ENCODE data around the gene HCN3.
"Not testable (repeated sequence)": the region's sequence is repeated elsewhere in the genome, so short reads cannot be mapped to it uniquely, and the experiment has no call there.

Gene HCN3

GRCh38 chr1:155326020-155326526 is 48.8 kb downstream of the HCN3 start:
- no peak for TF ChIP-seq CTCF (IDR thresholded peaks at IDR 0.05; ENCODE audit: low read depth, low read length, missing control alignments)
- H3K4me3 ChIP-seq (replicated peaks; ENCODE audit: low read depth, low read length), result peak overlapping the region; percentile 86
- no peak for DNase-seq (ENCODE audit: extremely low read depth, low read depth)

- no peak overlapping the region for H3K4me3 ChIP-seq (replicated peaks; ENCODE audit: low read depth, low read length)
- DNase-seq (ENCODE audit: extremely low read depth, low read depth), result no peak
- no peak for TF ChIP-seq CTCF (IDR thresholded peaks at IDR 0.05; ENCODE audit: low read depth, low read length, missing control alignments)
These were observed 49.4 kb downstream of the HCN3 start for GRCh38 chr1:155326631-155327037.

GRCh38 chr1:155327981-155328380 is 50.7 kb downstream of the HCN3 start:
- no peak for DNase-seq (ENCODE audit: extremely low read depth, low read depth)
- TF ChIP-seq CTCF (IDR thresholded peaks at IDR 0.05; ENCODE audit: low read depth, low read length, missing control alignments), result no peak
- no peak overlapping the region for H3K4me3 ChIP-seq (replicated peaks; ENCODE audit: low read depth, low read length)

GRCh38 chr1:155328856-155329255 is 51.6 kb downstream of the HCN3 start:
- not testable (repeated sequence) for DNase-seq (ENCODE audit: extremely low read depth, low read depth)

GRCh38 chr1:155329980-155330598 is 52.8 kb downstream of the HCN3 start:
- no peak for TF ChIP-seq CTCF (IDR thresholded peaks at IDR 0.05; ENCODE audit: low read depth, low read length, missing control alignments)
- H3K4me3 ChIP-seq (replicated peaks; ENCODE audit: low read depth, low read length), result no peak overlapping the region
- DNase-seq (ENCODE audit: extremely low read depth, low read depth), result no peak

More at GRCh38 chr1:155328856-155329255, 51.6 kb downstream of the HCN3 start:
- not testable (repeated sequence) for H3K4me3 ChIP-seq (replicated peaks; ENCODE audit: low read depth, low read length)

GRCh38 chr1:155334962-155335361 is 57.7 kb downstream of the HCN3 start:
- no peak for DNase-seq (ENCODE audit: extremely low read depth, low read depth)
- no peak for TF ChIP-seq CTCF (IDR thresholded peaks at IDR 0.05; ENCODE audit: low read depth, low read length, missing control alignments)
- no peak overlapping the region for H3K4me3 ChIP-seq (replicated peaks; ENCODE audit: low read depth, low read length)

Data from HFF-Myc (cell line).